GM18873 (cell line): ENCODE measurements around the gene ZCCHC7.
"Not testable (repeated sequence)": the region's sequence is repeated elsewhere in the genome, so short reads cannot be mapped to it uniquely, and the experiment has no call there.

Experiments used
- ATAC-seq: cut with Tn5 transposase; IDR thresholded peaks from one replicate; pipeline ENCODE4 v1.9.1; 2021; ENCODE audit warnings: mild to moderate bottlenecking, moderate library complexity, moderate number of reproducible peaks; ENCODE audit not compliant: unreplicated experiment, low FRiP score

The ZCCHC7 gene

DNA sequence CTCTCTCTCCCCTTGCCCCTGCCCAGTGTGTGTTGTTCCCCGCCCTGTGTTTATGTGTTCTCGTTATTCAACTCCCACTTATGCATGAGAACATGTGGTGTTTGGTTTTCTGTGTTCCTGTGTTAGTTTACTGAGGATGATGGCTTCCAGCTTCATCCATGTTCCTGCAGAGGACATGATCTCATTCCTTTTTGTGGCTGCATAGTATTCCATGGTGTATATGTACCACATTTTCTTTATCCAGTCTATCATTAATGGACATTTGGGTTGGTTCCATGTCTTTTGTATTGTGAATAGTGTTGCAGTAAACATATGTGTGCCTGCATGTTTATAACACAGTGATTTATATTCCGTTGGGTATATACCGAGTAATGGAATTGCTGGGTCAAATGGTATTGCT lies 83.1 kb downstream of the ZCCHC7 start:
- ATAC-seq: not testable (repeated sequence)

- ATAC-seq: no peak
Measured at GRCh38 chr9:37206121-37206620, 85.8 kb downstream of the ZCCHC7 start.

- ATAC-seq: no peak
Measured at GRCh38 chr9:37209431-37210386, 89.3 kb downstream of the ZCCHC7 start.

DNA sequence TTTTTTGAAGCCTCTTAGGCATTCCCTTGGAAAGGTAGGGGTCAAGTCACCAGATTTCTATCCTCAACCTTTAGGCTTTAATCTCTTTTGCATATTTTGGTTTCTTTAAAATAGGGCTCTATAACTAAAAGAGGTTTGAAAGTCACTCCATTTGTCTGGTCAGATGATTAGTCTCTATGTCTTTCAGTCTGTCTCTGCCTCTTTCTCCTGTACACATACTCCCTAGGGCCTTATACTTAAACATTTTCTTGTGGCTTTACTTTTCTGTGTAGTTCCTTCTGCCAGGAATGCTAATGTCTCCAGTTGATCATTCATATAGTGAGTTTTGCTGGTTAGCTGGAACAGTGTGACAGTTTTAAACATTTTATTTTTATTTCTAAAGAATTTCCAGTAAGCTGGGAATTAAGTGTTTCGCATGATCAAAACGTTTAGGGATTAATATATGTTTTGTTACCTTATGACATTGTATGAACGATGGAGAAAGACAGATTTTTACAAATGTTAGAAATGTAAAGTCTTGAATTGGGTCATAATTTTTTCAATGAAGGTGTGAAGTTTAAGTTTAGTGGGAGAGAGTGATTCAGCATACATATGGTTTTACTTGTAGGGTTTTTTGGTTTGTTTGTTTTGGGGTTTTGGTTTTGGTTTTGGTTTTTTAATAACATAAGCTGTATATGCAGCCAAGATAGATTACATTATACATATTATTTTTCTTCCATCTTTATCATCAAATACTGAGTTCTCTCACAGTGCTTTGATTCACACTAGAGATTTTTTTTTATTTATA lies 90.6 kb downstream of the ZCCHC7 start:
- no peak for ATAC-seq

GRCh38 chr9:37212435-37212834 lies 92.1 kb downstream of the ZCCHC7 start:
- ATAC-seq: no peak

DNA sequence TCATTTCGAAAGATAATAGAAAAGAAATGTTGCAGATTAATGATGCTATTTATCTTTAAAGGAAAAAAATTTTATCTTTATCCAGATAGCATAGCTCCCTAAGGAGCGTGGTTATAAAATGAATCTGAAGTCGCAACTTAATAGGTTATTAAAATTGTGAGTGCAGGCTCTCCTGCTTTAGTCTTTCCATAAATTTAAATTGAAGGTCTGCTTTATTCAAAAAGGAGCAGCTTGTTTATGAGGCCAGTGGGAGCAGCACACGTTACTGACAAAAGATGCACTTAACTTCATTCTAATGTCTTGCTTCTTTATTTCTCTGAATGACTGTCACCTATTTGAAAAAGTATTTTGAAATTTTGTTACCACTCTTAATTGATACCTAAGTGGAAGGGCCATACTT lies 95.0 kb downstream of the ZCCHC7 start:
- no peak for ATAC-seq

DNA sequence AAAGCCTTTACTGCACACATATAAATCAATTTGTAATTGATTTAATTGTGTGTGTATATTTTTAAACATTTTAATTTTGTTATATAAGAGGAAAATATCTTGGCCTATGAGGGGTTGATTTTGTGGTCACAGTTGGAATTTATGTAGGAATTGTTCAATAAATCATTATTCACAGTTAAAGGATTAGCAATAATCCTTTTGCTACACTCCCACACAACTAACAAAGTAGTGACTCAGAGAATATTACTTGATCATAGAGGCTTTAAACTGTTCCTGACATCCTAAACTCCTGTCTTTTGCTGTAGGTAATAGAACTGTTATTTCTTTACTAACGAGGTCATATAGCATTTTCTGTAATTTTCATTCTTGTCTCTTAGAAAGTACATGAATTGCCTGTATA lies 95.5 kb downstream of the ZCCHC7 start:
- no peak for ATAC-seq

- ATAC-seq: no peak
Measured at GRCh38 chr9:37217161-37217560, 96.8 kb downstream of the ZCCHC7 start.

DNA sequence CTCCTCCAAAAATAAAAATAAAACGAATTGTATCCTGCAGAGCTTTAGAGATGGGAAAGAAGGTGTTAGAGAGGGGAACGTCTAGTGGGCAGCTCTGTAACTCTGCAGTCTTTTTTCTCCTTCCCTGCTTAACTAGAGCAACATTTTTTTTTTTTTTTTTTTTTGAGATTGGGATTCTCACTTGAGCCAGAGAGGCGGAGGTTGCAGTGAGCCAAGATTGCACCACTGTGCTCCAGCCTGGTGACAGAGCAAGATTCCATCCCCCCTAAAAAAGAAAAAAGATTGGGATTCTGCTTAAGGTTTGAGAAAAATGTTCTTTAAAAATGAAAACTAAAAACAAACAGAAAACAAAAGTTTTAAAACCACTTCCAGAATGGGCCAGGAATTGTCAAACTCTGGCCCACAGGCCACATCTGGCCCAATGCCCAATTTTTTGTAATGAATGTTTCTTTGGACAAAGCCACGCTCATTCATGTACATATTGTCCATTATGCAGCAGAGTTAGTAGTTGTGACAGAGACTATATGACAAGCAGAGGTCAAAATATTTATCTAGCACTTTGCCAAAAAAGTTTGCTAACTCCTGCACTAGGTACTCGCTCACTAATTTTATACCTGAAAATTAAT lies 98.5 kb downstream of the ZCCHC7 start:
- ATAC-seq: no peak

DNA sequence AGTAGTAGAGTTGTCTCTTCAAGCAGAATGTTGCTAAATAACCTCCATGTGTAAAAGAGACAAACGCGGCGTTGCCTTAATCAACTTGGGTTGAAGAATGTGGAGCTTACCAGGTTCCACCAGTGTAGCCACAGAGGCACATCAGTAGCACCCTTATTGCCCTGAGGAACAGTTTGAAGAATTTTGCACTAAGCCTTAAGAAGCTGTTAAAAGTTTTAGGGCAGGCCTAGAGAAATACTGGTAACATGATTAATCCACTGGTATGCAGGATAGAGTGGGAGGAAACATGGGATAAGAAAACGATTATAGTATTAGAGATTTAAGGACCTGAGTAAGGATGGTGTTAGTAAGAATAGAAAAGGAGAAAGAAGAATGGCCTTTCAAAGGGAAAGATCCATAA lies 100.6 kb downstream of the ZCCHC7 start:
- no peak for ATAC-seq

DNA sequence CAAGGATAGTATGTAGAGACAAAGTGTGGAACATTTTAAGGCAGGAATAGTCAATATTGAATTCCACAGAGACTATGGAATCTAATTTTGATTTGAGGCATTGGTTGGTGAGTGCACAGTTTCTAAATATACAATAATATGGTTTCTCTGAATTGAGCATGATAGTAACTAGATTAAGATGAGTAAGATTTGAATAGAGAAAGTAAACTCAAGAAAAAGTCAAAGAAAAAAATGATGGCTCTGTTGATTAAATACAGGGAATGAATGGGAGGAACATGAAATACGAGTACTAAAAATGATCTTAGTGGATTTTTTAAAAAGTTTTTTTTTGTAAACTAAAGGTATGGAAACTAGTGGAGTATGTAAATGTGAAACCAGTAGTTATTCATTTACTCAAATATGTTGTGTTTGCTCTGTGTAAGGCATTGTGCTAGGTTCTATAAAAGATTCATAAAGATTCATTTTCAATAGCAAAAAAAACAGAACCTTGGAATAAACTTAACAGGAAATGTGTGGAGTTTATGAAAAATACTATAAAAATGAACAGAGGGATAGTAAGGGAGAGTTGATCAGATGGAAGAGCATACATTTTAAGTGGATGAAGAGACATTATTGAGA lies 101.2 kb downstream of the ZCCHC7 start:
- ATAC-seq: no peak

- no peak for ATAC-seq
Measured at GRCh38 chr9:37229455-37229854, 109.1 kb downstream of the ZCCHC7 start.

- ATAC-seq: no peak
Measured at GRCh38 chr9:37229882-37230482, 109.6 kb downstream of the ZCCHC7 start.

DNA sequence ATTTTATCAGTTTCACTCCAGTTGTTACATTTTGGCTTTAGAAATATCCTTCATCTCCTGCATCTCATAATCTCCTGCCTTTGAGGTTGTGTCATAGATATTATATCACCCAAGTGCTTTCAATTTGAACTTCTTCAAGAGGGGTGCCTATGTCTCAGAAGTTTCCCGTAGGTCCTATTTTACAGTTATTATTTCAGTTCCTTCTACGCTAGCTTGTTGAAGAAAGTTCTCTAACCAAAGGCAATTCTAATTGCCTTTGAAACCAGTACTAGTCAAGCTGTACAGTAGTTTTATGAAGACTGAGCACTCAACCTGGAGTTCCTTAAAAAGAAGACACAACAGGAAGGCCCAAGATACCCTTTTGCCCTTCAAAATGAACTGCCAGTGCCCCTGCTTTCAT lies 116.4 kb downstream of the ZCCHC7 start:
- no peak for ATAC-seq

- ATAC-seq: no peak
Measured at GRCh38 chr9:37238122-37238521, 117.7 kb downstream of the ZCCHC7 start.

DNA sequence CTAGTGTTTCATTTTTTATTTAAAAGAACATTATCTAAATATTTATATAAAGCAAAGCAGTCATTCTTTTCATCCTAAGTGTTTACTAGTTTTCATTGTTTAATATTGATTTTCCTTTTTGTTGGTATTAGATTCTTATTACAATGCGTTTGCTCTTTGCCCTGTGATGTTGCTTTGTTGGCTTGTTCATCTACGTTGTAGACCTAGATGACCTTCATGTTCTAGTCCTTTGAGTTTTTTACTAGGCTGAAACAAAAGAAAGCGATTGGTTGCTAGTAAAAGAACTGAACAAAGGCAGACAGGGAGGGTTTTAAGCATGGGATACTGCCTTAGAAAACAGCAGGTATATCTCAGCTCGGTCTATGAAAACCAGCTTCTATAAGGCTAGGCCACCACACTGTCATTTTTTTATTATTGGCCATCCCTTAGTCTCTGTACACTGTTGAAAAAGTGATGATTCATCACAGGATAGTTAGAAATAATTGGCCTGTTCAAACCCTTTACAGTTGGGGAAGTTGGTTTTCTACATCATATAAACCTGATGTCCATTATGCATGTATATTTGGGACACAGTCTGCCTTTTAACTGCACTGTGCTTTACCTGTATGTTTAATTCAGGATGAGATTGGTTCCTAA lies 119.0 kb downstream of the ZCCHC7 start:
- ATAC-seq: no peak

GRCh38 chr9:37239921-37240320 lies 119.5 kb downstream of the ZCCHC7 start:
- no peak for ATAC-seq

- ATAC-seq: no peak
Measured at GRCh38 chr9:37241340-37241739, 121.0 kb downstream of the ZCCHC7 start.

DNA sequence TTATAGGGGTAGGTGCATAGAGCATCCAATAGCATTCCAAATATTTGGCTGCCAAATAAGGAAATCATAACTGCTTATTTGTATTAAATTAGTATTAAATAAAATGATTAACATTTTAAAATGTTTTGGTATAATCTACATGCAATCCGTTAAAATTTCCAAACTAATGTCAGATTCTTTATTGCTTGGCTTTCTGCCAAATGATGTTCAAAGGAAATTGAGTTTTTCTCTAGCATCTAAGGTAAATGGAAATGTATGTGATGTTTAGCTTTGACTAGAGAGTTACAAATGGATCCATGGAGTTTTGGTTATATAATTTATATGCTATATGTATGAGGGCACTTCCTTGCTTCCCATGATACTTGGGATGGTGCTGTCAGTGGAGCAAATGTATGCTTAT lies 121.7 kb downstream of the ZCCHC7 start:
- no peak for ATAC-seq
